ENCODE results near the gene CACNB1. TPM values are rescaled to one million over a fixed set of nuclear protein-coding genes. Genes with fewer than 3 reads are reported as not detected.

The CACNB1 gene
- total and polyA plus RNA-seq, 2 of the 13 experiments (the other 11 are each of a cell fraction or from before 2014, with no cell fraction given) = 0.75 to 1.5 TPM

DNA sequence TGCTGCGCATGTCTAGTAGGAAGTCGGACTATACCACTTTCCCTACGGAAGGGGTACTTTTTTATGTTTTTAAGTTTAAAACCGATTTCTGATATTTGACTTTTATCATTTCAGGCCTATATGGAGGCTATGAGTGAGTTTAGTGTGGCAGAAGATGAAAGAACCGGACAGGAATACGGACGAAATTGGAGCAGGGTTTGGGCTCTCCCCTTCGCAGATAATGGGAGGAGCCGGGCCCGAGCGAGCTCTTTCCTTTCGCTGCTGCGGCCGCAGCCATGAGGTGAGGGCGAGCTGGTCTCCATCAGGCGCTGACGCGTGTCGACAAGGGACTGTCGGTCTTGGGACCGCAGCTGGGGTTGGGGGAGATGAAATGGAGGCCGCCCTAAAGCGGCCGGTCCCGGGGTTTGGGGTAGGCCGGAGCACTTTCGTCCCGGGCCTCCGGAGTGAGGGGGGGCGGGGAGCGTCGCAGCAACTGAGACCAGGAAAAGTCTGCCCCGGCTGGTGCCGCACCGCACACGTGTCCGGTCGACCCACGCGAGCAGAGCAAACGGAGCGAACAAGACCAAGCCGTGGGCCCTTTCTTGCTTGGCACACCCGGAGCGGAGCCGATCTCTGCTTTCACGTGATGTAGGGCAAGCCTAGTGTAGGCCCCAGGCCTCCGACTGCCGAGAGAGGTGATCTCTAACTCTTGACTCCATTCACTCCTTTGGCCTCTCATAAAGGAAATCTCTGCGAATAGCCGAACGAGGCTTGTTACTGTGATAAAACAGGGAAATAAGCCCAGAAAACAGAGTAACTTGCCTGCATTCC is 2.8 kb upstream of the CACNB1 start, which contains the start of gene RPL19 (continued):
- TF ChIP-seq CSRNP2 (CRISPR knock-in tag; conservative IDR thresholded peaks at IDR 0.05; ENCODE audit: low read depth) = no peak
- 0 out of 2 replicates have a peak, but pooled peaks have one; percentile 63 for TF ChIP-seq MAF1 (CRISPR knock-in tag; IDR thresholded peaks at IDR 0.05; ENCODE audit: borderline replicate concordance)
- TF ChIP-seq HOXD1 (CRISPR knock-in tag; IDR thresholded peaks at IDR 0.05) = peak; percentile 17; the same call in 1 of the 2 replicates
- no peak for TF ChIP-seq HOXA9 (CRISPR knock-in tag; IDR thresholded peaks at IDR 0.05; ENCODE audit: borderline replicate concordance)
- no peak for TF ChIP-seq TIGD3 (CRISPR knock-in tag; IDR thresholded peaks at IDR 0.05; ENCODE audit: borderline replicate concordance)
- TF ChIP-seq ZNF138 (CRISPR knock-in tag; IDR thresholded peaks at IDR 0.05; ENCODE audit: low read depth) = no peak; the same call in 1 of the 2 replicates
- TF ChIP-seq, protein P1, sequence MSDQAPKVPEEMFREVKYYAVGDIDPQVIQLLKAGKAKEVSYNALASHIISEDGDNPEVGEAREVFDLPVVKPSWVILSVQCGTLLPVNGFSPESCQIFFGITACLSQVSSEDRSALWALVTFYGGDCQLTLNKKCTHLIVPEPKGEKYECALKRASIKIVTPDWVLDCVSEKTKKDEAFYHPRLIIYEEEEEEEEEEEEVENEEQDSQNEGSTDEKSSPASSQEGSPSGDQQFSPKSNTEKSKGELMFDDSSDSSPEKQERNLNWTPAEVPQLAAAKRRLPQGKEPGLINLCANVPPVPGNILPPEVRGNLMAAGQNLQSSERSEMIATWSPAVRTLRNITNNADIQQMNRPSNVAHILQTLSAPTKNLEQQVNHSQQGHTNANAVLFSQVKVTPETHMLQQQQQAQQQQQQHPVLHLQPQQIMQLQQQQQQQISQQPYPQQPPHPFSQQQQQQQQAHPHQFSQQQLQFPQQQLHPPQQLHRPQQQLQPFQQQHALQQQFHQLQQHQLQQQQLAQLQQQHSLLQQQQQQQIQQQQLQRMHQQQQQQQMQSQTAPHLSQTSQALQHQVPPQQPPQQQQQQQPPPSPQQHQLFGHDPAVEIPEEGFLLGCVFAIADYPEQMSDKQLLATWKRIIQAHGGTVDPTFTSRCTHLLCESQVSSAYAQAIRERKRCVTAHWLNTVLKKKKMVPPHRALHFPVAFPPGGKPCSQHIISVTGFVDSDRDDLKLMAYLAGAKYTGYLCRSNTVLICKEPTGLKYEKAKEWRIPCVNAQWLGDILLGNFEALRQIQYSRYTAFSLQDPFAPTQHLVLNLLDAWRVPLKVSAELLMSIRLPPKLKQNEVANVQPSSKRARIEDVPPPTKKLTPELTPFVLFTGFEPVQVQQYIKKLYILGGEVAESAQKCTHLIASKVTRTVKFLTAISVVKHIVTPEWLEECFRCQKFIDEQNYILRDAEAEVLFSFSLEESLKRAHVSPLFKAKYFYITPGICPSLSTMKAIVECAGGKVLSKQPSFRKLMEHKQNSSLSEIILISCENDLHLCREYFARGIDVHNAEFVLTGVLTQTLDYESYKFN (CRISPR knock-in tag; conservative IDR thresholded peaks at IDR 0.05) = no peak; the same call in 1 of the 2 replicates
- TF ChIP-seq KDM2A (CRISPR knock-in tag; IDR thresholded peaks at IDR 0.05; ENCODE audit: borderline replicate concordance, low read depth) = peak; percentile 85; the same call in 1 of the 2 replicates
- TF ChIP-seq, protein P2, sequence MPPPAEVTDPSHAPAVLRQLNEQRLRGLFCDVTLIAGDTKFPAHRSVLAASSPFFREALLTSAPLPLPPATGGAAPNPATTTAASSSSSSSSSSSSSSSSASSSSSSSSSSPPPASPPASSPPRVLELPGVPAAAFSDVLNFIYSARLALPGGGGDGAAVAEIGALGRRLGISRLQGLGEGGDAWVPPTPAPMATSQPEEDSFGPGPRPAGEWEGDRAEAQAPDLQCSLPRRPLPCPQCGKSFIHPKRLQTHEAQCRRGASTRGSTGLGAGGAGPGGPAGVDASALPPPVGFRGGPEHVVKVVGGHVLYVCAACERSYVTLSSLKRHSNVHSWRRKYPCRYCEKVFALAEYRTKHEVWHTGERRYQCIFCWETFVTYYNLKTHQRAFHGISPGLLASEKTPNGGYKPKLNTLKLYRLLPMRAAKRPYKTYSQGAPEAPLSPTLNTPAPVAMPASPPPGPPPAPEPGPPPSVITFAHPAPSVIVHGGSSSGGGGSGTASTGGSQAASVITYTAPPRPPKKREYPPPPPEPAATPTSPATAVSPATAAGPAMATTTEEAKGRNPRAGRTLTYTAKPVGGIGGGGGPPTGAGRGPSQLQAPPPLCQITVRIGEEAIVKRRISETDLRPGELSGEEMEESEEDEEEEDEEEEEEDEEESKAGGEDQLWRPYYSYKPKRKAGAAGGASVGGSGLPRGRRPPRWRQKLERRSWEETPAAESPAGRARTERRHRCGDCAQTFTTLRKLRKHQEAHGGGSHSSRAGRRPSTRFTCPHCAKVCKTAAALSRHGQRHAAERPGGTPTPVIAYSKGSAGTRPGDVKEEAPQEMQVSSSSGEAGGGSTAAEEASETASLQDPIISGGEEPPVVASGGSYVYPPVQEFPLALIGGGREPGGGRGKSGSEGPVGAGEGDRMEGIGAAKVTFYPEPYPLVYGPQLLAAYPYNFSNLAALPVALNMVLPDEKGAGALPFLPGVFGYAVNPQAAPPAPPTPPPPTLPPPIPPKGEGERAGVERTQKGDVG (CRISPR knock-in tag; IDR thresholded peaks at IDR 0.05; ENCODE audit: borderline replicate concordance) = peak; percentile 40; the same call in 1 of the 2 replicates
- peak; percentile 84; the same call in 1 of the 2 replicates for TF ChIP-seq THAP9 (CRISPR knock-in tag; IDR thresholded peaks at IDR 0.05; ENCODE audit: borderline replicate concordance)
- TF ChIP-seq ZNF275 (CRISPR knock-in tag; IDR thresholded peaks at IDR 0.05; ENCODE audit: borderline replicate concordance) = no peak; the same call in 1 of the 2 replicates
